ENCODE results near the gene ZNF526.
"Not testable (repeated sequence)": the region's sequence is repeated elsewhere in the genome, so short reads cannot be mapped to it uniquely, and the experiment has no call there.

Gene ZNF526

GRCh38 chr19:42254089-42254849 is 34.2 kb downstream of the ZNF526 start:
- peak overlapping the region; percentile 100 for H3K4me3 ChIP-seq (ENCODE audit: control insufficient read depth, low read depth, low read length)
- no peak for TF ChIP-seq CTCF (IDR thresholded peaks at IDR 0.05; ENCODE audit: control insufficient read depth, insufficient read depth, low read depth, low read length, missing control alignments)
- DNase-seq (ENCODE audit: low read depth) = no peak

- no peak for DNase-seq (ENCODE audit: low read depth)
- TF ChIP-seq CTCF (IDR thresholded peaks at IDR 0.05; ENCODE audit: control insufficient read depth, insufficient read depth, low read depth, low read length, missing control alignments) = no peak
- H3K4me3 ChIP-seq (ENCODE audit: control insufficient read depth, low read depth, low read length) = peak within 1 kb of the TSS; percentile 100
These were observed 35.0 kb downstream of the ZNF526 start, which contains the start of gene ERF for GRCh38 chr19:42254850-42255765. Gene ERF, minus strand, starts transcription at chr19:42255128. Its CDS starts 129 bp downstream, at chr19:42254999.

- no peak for DNase-seq (ENCODE audit: low read depth)
- peak overlapping the region; percentile 80 for H3K4me3 ChIP-seq (ENCODE audit: control insufficient read depth, low read depth, low read length)
- no peak for TF ChIP-seq CTCF (IDR thresholded peaks at IDR 0.05; ENCODE audit: control insufficient read depth, insufficient read depth, low read depth, low read length, missing control alignments)
These were observed 35.9 kb downstream of the ZNF526 start for GRCh38 chr19:42255766-42256745.

DNA sequence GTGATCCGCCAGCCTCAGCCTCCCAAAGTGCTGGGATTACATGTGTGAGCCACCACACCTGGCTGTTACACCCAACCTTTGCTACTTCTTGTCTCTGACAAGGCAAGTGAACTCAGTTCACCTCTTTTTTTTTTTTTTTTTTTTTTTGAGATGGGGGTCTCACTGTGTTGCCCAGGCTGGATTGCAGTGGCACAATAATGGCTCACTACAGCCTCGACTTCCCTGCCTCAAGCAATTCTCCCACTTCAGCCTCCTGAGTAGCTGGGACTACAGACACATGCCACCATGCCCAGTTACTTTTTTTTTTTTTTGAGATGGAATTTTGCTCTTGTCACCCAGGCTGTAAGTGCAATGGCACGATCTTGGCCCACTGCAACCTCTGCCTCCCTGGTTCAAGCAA is 37.7 kb downstream of the ZNF526 start:
- H3K4me3 ChIP-seq (ENCODE audit: control insufficient read depth, low read depth, low read length); DNase-seq (ENCODE audit: low read depth): not testable (repeated sequence)

DNA sequence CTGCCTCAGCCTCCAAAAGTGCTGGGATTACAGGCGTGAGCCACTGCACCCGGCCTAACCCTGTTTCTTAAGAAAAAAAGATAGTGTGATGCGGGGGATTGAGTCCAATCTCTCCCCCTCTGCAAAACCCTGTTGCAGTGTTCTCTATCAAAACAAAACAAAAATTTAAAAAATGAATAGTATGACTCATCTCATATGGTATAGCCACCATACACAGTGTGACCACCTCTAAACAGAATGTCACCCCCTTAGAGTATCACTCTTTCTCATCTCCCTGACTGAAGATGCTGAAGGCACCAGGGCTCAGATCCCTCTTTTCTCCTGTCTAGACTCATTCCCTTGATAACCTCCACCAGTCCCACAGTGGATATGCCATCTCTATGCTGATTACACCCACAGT is 41.7 kb downstream of the ZNF526 start:
- no peak for TF ChIP-seq CTCF (IDR thresholded peaks at IDR 0.05; ENCODE audit: control insufficient read depth, insufficient read depth, low read depth, low read length, missing control alignments)
- DNase-seq (ENCODE audit: low read depth) = no peak

DNA sequence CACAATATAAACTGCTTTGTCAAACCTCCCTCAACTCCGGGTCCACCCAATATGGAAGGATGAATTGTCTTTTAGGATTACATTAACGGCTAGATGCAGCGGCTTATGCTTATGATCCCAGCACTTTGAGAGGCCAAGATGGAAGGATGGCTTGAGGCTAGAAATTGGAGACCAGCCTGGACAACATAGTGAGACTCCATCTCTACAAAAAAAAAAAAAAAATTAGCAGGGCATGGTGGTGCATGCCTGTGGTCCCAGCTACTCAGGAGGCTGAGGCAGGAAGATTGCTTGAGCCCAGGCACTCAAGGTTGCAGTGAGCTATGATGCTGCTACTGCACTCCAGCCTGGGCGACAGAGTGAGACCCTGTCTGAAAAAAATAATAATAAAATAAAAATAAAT is 46.0 kb downstream of the ZNF526 start:
- not testable (repeated sequence) for DNase-seq (ENCODE audit: low read depth); H3K4me3 ChIP-seq (ENCODE audit: control insufficient read depth, low read depth, low read length)

More for the DNA sequence above, 41.7 kb downstream of the ZNF526 start:
- no peak overlapping the region for H3K4me3 ChIP-seq (ENCODE audit: control insufficient read depth, low read depth, low read length)

DNA sequence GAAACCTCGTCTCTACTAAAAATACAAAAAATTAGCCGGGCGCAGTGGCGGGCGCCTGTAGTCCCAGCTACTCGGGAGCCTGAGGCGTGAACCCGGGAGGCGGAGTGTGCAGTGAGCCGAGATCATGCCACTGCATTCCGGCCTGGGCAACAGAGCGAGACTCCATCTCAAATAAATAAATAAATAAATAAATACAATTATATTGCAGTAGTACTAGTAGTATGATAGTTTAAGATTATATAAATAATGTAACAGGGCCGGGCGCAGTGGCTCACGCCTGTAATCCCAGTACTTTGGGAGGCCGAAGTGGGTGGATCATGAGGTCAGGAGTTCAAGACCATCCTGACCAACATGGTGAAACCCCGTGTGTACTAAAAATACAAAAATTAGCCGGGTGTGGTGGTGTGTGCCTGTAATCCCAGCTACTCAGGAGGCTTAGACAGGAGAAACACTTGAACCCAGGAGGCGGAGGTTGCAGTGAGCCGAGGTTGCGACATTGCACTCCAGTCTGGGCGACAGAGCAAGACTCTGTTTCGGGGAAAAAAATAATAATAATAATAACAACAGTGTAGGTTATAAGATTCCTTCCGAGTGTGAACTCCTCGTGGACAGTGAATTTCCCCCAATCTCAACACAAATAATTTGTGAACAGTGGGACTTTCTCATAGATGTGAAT is 47.0 kb downstream of the ZNF526 start:
- not testable (repeated sequence) for DNase-seq (ENCODE audit: low read depth); H3K4me3 ChIP-seq (ENCODE audit: control insufficient read depth, low read depth, low read length)

Data from AG09309 (cell line).